ENCODE measurements around the gene DNM1L.

DNM1L gene

GRCh38 chr12:32680787-32681186, 1.7 kb downstream of the DNM1L start:
- TF ChIP-seq, protein P1, sequence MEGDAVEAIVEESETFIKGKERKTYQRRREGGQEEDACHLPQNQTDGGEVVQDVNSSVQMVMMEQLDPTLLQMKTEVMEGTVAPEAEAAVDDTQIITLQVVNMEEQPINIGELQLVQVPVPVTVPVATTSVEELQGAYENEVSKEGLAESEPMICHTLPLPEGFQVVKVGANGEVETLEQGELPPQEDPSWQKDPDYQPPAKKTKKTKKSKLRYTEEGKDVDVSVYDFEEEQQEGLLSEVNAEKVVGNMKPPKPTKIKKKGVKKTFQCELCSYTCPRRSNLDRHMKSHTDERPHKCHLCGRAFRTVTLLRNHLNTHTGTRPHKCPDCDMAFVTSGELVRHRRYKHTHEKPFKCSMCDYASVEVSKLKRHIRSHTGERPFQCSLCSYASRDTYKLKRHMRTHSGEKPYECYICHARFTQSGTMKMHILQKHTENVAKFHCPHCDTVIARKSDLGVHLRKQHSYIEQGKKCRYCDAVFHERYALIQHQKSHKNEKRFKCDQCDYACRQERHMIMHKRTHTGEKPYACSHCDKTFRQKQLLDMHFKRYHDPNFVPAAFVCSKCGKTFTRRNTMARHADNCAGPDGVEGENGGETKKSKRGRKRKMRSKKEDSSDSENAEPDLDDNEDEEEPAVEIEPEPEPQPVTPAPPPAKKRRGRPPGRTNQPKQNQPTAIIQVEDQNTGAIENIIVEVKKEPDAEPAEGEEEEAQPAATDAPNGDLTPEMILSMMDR (IDR thresholded peaks at IDR 0.05) = no peak

DNA sequence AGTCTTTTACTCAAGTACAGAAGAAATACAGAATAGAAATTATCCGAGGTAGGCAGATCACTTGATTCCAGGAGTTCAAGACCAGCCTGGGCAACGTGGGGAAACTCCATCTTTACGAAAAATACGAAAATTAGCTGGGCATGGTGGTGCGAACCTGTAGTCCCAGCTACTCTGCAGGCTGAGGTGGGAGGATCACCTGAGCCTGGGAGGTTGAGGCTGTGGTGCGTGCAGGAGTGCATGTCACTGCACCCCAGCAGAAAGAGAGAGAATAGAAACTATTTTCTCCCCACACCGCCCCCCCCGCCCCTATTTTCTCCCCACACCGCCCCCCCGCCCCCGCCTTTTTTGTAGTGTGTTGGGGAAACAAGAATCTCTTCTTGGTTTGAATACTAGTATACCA, 2.2 kb downstream of the DNM1L start:
- TF ChIP-seq, protein P1 (IDR thresholded peaks at IDR 0.05) = no peak

- TF ChIP-seq, protein P1 (IDR thresholded peaks at IDR 0.05) = no peak
Measured at GRCh38 chr12:32686340-32686739, 7.2 kb downstream of the DNM1L start.

DNA sequence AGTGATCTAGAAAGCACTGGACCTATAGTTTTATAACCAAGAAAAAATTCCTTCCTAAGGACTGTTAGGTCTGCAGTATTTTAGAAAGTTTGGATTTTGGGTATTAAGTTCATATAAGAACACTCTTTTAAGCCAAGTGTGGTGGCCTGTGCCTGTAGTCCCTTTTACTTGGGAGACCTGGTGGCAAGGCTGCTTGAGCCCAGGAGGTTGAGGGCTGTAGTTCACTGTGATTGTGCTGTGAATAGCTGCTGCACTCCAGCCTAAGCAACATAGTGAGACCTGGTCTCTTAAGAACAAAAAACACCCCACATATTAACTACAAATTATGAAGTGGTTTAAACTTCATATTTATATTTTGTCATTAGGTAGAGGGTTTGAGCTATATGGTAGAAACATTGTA, 9.7 kb downstream of the DNM1L start:
- TF ChIP-seq, protein P1 (IDR thresholded peaks at IDR 0.05) = no peak

- TF ChIP-seq, protein P1 (IDR thresholded peaks at IDR 0.05) = no peak
Measured at GRCh38 chr12:32690927-32691326, 11.8 kb downstream of the DNM1L start.

DNA sequence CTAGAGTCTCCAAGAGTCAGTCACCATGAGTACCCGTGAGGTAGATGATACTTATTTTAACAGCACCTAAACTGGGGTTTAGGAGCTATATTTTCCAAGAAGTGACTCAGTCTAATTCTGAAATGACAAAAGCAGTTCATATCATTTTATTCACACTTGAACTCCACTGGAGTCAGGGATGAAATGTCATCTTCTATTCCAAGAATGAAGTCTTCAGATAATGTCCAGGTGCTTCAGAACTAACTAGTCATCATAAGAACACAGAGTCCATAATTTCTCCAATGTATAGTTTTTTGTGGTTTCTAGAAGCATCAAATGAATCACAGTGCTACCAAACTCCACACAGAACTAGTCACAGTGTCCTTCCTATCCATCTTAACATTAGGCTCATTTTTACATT, 13.3 kb downstream of the DNM1L start:
- TF ChIP-seq, protein P1 (IDR thresholded peaks at IDR 0.05) = no peak

DNA sequence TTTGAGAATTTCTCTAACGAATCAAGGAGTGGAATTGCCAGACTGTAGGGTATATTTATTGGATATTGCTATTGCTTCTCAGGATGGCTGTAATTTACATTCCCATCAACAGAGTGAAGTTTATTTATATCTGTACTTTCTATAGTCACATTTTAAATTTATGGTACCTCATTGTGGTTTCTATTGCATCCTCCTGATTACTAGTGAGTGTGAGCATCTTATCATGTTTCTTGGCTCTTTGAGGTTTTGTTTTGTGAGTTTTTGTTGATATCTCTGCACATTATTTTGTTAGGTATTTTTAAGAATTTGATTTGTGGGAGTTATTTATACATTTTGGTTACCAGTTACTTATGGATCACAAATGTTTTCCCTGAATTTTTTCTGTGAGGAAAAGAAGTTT, 13.9 kb downstream of the DNM1L start:
- TF ChIP-seq, protein P1 (IDR thresholded peaks at IDR 0.05) = no peak

DNA sequence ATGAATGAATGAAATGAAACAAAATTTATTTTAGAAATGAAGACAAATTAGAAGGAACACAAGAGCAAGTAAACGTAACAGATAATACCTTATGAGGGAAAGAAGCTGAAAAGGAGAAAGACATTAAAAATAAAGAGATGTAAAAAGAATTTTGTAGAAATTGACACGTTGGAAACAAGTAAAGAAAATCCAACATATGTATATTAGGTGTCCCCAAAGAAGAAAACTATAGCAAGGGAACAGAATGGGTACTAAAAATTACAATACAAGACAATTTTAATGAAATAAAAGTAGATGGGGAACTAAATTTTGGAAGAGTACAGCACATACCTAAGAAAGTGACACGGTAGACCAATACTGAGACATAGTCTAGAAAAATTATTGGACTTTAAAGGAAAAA, 16.7 kb downstream of the DNM1L start:
- TF ChIP-seq, protein P1 (IDR thresholded peaks at IDR 0.05) = no peak
